NCI-H128 (cell line): ENCODE data around the gene CDC5L.
"Not testable (repeated sequence)": the region's sequence is repeated elsewhere in the genome, so short reads cannot be mapped to it uniquely, and the experiment has no call there.

Source experiments
- DNase-seq: peaks from one replicate; lab custom pipeline; 2025; ENCODE audit not compliant: unreplicated experiment; lab: John Stamatoyannopoulos, UW

Gene CDC5L

GRCh38 chr6:44387346-44388134 lies at the start of gene CDC5L:
Gene CDC5L, plus strand, starts transcription at chr6:44387706. Its CDS starts 118 bp downstream, at chr6:44387824.
- peak; percentile 95 for DNase-seq

- peak; percentile 65 for DNase-seq
Measured at GRCh38 chr6:44338228-44339122, 49.0 kb upstream of the CDC5L start.

GRCh38 chr6:44339301-44339700 lies 48.2 kb upstream of the CDC5L start:
- DNase-seq: no peak

- DNase-seq: no peak
Measured at GRCh38 chr6:44339763-44340625, 47.5 kb upstream of the CDC5L start.

GRCh38 chr6:44341095-44341890 lies 46.2 kb upstream of the CDC5L start:
- no peak for DNase-seq

- no peak for DNase-seq
Measured at GRCh38 chr6:44342052-44342451, 45.5 kb upstream of the CDC5L start.

GRCh38 chr6:44342489-44342888 lies 45.0 kb upstream of the CDC5L start, which contains the start of gene SPATS1:
Gene SPATS1, plus strand, starts transcription at chr6:44342650. Its CDS starts 446 bp downstream, at chr6:44343096.
- DNase-seq: no peak

GRCh38 chr6:44346818-44347217 lies 40.7 kb upstream of the CDC5L start:
- not testable (repeated sequence) for DNase-seq

- no peak for DNase-seq
Measured at GRCh38 chr6:44349904-44350649, 37.4 kb upstream of the CDC5L start.

- DNase-seq: not testable (repeated sequence)
Measured at GRCh38 chr6:44350650-44350994, 36.9 kb upstream of the CDC5L start.

- no peak for DNase-seq
Measured at GRCh38 chr6:44352259-44352658, 35.2 kb upstream of the CDC5L start.

- no peak for DNase-seq
Measured at GRCh38 chr6:44353336-44353735, 34.2 kb upstream of the CDC5L start.

- no peak for DNase-seq
Measured at GRCh38 chr6:44355640-44356039, 31.9 kb upstream of the CDC5L start.

- no peak for DNase-seq
Measured at GRCh38 chr6:44356487-44356886, 31.0 kb upstream of the CDC5L start.

- no peak for DNase-seq
Measured at GRCh38 chr6:44359973-44360372, 27.5 kb upstream of the CDC5L start.

- DNase-seq: no peak
Measured at GRCh38 chr6:44361947-44362346, 25.6 kb upstream of the CDC5L start.

GRCh38 chr6:44363377-44363926 lies 24.1 kb upstream of the CDC5L start:
- DNase-seq: no peak

- DNase-seq: no peak
Measured at GRCh38 chr6:44366781-44367180, 20.7 kb upstream of the CDC5L start.

- no peak for DNase-seq
Measured at GRCh38 chr6:44367681-44368080, 19.8 kb upstream of the CDC5L start.
